ENCODE measurements around the gene RIC1.
"Not testable (repeated sequence)": the region's sequence is repeated elsewhere in the genome, so short reads cannot be mapped to it uniquely, and the experiment has no call there.

The RIC1 gene

GRCh38 chr9:5671711-5672353 lies 42.9 kb downstream of the RIC1 start:
- DNase-seq = no peak

- not testable (repeated sequence) for DNase-seq
Observed at GRCh38 chr9:5675046-5675445, 46.1 kb downstream of the RIC1 start.

DNA sequence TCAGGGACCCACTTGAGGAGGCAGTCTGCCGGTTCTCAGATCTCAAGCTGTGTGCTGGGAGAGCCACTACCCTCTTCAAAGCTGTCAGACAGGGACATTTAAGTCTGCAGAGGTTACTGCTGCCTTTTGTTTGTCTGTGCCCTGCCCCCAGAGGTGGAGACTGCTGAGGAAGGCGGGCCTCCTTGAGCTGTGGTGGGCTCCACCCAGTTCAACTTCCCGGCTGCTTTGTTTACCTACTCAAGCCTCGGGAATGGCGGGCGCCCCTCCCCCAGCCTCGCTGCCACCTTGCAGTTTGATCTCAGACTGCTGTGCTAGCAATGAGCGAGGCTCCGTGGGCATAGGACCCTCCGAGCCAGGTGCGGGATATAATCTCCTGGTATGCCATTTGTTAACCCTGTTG lies 54.7 kb downstream of the RIC1 start:
- not testable (repeated sequence) for DNase-seq

DNA sequence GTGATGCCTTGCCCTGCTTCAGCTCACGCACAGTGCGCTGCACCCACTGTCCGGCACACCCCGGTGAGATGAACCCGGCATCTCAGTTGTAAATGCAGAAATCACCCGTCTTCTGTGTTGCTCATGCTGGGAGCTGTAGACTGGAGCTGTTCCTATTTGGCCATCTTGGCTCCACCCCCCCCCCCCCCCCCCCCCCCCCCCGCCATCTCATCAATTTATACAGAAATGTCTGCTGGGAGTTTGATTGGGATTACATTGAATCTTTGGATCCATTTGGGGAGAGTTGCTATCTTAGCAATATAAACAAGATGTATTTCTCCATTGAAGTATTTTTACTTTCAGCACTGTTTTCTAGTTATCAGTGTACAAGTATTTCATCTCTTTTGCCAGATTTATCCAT lies 55.2 kb downstream of the RIC1 start:
- no peak for DNase-seq

- DNase-seq = no peak
Observed at GRCh38 chr9:5688109-5688508, 59.2 kb downstream of the RIC1 start.

DNA sequence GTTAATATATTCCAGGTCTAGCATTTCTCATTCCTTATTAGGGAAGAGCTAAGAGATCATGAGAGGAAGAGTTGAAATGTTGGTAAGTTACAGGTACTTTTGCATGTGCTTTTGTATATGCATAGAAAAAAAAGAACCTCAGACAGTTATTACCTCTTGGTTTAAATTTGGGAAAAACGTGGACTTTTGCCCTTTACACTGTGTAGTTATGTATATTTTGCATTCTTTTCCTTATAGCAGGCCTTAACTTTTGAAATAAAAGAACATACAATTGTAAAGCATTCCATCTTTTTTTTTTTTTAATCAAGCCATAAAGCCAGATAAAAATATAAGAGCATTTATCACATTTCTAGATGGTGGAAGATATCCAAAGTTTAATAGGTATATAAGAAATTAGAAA lies 61.4 kb downstream of the RIC1 start:
- no peak for DNase-seq

DNA sequence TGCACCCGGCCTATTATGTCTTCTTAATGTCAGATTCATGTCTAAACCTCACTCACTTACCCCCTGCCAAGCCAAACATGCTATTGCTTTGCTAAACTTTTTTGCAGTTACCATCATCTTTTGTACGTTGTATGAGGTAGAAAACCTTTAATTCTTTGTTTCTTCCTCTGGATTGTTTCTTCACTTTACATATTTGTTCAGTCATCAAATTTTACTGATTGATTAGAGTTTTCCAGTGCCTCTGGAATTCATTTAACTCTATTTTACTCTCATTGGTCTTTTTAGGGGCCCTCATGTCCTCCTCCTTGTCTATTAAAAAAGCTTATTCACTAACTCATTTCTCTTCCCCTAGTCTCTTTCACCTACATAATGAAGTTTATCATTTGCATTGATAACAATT lies 67.0 kb downstream of the RIC1 start:
- DNase-seq = no peak

GRCh38 chr9:5696884-5697283 lies 68.0 kb downstream of the RIC1 start:
- no peak for DNase-seq

- DNase-seq = no peak
Observed at GRCh38 chr9:5698004-5698403, 69.1 kb downstream of the RIC1 start.

DNA sequence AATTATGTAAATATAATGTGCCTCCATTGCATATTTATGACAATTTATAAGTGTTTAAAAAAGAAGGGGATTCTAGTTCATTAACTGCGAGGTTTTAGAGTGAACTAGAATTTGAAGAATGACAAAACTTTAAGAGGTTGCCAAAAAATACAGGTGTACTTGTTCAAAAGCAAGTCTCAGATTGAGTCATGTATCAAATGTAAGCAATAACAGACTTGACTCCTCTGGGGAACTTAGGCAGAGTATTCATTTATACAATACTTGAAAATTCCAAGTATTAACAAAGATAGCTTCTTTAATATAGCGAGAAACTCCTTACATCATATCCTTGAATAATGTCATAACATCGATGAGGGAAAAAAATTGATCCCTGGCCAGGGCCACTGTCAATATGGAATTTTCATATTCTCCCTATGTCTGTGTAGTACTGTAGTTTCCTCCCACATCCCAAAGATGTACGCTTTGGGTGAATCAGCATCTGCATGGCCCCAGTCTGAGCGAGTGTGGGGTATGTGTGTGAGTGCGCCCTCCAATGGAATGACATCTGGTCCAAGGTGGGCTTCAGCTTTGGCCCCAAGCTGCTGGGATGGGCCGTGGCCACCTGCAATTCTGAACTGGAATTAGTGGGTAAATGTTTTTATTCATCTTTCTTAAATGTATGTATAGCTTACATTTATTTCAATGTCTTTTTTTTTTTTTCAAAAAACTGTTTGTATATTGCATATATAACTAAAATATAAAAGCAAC lies 70.1 kb downstream of the RIC1 start:
- no peak for DNase-seq

DNA sequence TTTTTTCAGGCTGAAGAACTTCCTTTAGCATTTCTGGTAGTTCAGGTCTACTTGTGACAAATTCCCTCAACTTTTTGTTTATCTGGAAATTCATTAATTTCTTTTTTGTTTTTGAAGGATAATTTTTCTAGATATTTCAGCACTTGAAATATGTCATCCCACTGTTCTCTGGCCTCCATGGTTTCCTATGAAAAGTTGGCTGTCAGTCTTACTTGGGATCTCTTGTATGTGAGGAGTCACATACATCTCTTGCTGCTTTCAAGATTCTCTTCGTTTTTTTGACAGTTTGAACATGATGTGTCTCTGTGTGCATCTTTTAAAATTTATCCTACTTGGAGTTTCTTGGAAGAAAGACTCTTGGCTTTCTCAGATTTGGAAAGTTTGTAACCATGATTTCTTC lies 79.5 kb downstream of the RIC1 start:
- no peak for DNase-seq

DNA sequence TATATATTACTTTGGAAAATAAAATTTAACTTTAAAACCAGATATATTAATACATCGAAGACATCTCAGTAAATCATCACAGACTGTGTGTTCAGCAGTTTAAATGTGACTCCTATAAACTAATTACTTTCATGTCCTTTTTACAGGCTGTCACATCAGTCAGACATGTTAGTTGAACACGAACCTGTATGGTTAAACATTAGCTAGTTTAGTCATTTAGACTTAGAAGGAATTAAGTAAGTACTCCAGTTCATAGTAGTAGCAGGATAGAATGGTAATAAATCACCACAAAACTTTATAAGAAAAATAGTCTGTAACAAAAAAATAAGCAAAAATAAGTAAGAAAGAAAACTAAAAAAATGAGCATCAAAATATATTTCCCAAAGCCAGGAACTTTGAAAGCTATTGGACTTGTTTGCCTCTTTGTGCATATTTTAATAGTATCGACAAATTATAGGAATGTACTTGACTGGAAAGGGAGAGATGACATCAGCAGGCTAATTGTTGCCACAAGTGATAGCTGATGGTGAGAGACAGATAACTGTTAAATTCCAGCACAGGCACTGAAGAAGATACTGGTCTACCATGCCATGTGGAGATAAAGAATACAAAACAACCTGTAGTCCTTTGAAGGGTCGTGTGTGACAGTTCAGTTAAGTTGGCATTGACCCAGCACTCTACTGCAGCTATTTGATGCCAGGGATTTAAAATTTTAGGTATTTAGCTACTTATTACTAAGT lies 83.9 kb downstream of the RIC1 start:
- no peak for DNase-seq

- DNase-seq = no peak
Observed at GRCh38 chr9:5714501-5715401, 85.8 kb downstream of the RIC1 start.

GRCh38 chr9:5715548-5716127 lies 86.7 kb downstream of the RIC1 start:
- no peak for DNase-seq

DNA sequence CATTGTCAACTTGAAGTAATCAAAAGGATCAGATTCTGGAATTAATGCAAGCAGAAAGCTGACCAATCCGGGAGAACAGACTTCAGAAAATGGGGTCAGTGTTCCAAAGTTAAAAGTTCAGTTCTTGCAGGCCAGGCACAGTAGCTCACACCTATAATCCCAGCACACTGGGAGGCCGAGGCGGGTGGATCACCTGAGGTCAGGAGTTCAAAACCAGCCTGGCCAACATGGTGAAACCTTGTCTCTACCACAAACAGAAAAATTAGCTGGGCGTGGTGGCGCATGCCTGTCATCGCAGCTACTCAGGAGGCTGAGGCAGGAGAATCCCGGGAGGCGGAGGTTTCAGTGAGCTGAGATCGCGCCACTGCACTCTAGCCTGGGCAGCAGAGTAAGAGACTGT lies 88.5 kb downstream of the RIC1 start:
- not testable (repeated sequence) for DNase-seq

- no peak for DNase-seq
Observed at GRCh38 chr9:5718296-5719032, 89.6 kb downstream of the RIC1 start.

DNA sequence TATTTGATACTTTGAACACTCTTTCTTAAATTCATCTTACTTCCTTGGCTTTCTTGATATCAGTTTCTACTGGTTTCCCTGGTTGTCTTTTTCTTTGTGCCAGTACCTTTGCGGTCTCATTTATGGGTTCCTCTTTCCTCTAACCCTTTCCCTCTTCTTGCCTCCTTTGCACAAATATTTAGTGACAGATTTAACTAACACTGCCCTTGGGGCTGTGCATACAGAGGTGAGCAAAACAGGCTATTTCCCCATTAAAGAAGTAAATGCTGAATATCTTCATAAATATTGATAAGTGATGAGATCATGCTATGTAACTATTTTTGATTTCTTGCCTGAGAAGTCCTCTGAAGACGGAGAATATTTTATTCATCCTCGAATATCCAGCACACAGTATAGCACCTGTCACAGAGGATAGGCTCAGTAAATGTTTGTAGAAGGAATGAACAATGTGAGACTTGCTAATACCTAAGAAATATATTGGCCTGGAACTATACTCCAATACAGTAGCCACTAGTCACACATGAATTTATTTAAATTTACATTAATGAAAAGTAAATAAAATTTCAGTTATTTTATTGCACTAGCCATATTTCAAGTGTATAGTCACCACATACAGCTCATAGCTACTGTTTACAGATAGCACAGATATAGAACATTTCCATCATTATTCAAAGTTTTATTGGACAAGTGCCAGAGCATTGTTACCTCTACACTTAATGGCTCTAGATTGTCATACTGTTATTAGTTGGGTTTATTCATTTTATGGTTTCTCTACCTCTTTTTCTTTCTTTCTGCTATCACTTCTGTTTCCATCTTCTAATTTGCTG lies 90.4 kb downstream of the RIC1 start:
- DNase-seq = no peak

DNA sequence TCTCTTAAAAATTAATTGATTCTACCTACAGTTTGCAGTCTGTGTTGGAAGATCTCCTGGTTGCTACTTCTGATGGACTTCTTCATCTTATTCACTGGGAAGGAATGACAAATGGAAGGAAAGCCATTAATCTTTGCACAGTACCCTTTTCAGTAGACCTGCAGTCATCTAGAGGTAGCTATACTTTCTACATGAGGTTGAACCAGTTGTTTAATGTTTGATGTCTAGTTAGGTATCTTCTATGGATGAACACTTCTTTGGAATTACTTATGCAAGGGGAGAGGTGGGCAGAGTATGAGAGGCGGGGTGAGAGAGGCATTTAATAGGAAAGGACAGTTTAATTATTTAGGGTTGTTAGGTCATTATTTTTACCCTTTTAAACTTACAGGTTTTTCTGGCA lies 91.2 kb downstream of the RIC1 start:
- DNase-seq = no peak

GRCh38 chr9:5721279-5722087 lies 92.6 kb downstream of the RIC1 start:
- no peak for DNase-seq

- not testable (repeated sequence) for DNase-seq
Observed at GRCh38 chr9:5722679-5723078, 93.8 kb downstream of the RIC1 start.

All from NCI-H524 treated with DMSO at 0.1 percent for 48 hours (cell line).